ENCODE measurements around the gene GPR107.
A peak's percentile ranks its signal among the peaks of the same experiment; 100 is the strongest.

Gene GPR107

DNA sequence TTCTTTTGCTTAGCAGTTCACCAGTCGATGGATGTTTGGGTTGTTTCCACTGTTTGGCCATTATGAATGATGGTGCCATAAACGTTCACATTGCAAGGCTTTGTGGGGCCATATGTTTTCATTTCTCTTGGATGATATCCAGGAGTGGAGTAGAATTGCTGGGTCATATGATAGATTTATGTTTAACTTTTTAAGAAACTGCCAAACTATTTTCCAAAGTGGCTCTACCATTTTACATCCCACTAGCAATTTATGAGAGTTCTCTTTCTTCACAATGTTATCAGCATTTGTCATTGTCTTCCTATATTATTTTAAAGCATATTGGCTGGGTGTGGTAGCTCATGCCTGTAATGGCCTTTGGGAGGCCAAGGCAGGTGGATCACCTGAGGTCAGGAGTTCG lies 5.2 kb downstream of the GPR107 start:
- DNase-seq, result no peak

DNA sequence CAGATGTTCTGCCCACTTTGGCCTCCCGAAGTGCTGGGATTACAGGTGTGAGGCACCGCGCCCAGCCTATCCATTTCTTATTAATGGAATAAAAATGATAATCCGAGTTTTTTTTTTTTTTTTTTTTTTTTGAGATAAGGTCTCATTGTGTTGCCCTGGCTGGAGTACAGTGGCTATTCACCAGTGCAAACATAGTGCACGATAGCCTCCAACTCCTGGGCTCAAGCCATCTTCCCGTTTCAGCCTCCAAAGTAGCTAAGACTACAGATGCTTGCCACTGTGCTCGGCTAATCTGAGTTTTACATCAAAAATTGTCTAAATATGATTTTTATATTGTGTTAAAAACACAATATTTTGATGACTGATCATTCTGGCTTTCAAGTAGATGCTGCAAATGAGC lies 6.6 kb downstream of the GPR107 start:
- no peak for DNase-seq

DNA sequence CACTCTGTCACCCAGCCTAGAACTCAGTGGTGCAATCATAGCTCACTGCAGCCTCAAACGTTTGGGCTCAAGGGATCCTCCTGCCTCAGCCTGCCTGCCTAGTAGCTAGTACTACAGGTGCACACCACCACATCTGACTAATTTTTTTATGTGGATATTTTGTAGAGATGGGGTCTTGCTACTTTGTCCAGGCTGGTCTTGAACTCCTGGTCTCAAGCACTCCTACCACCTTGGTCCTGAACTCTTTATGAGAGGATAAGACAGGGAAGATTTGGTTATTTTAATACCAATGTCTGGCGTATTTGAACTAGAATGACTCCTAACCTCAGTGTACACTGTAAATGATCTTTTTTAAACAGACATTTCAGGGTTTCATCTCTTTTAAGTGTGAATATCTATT lies 9.0 kb downstream of the GPR107 start:
- DNase-seq, result no peak

DNA sequence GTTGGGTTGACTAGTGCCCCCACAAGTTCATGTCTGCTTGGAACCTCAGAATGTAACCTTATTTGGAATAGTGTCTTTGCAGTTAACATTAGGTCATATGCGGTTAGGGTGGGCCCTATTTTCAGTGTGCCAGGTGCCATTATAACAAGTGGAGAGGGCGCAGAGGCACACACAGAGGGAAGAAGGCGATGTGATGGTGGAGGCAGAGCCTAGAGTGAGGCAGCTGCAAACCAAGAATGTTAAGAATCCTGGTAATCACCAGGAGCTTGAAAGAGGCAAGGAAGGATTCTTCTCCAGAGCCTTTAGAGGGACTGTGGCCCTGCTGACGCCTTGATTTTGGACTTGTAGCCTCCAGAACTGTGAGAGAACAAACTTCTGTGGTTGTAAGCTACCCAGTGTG lies 10.9 kb downstream of the GPR107 start:
- no peak for DNase-seq

DNA sequence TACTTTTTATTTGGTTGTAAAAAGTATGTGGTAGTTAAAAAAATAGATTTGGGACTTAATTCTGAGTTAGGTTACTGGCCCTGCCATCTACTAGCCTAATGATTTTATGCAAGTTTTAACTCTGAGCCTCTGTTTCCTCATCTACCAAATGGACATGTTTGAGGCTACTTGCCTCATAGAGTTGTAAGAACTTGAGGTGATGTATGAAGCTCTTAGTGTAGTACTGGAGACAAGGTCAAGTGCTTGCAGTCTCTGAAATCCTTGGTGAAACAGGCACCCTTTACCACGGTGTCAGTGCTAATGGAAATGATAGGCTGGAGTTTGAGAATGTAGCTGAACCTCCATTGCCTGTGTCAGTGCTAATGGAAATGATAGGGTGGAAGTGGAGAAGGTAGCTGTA lies 15.3 kb downstream of the GPR107 start:
- no peak for DNase-seq

DNA sequence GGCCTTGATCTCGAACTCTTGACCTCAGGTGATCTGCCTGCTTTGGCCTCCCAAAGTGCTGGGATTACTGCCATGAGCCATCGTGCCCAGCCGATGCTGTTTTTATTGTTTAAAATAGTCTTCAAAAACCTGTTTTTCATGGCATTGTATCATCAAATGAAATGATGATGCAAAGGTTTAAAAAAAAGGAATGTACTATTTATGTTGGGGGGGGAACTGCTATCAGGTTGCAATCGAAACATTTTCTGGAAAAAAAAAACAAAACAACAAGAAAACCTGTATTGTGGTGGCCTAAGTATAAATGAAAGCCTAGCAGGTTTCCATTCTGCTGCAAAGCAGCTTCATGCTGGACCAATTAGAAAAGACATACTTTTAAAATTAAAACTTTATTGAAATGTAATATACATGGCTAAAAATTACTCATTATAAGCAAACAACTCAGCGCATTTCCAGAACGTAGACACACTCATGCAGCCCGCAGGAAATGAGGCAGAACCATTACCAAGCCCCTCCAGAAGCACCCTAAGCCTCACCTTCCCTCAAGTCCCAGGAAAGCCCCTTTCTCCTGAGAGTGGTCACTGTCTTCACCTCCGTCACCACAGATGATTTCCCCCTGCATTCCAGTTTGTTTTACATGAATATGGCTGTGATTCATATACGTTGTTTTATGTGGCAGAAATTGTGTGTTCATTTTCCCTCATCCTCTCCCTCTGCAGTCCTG lies 19.0 kb downstream of the GPR107 start:
- DNase-seq, result no peak

DNA sequence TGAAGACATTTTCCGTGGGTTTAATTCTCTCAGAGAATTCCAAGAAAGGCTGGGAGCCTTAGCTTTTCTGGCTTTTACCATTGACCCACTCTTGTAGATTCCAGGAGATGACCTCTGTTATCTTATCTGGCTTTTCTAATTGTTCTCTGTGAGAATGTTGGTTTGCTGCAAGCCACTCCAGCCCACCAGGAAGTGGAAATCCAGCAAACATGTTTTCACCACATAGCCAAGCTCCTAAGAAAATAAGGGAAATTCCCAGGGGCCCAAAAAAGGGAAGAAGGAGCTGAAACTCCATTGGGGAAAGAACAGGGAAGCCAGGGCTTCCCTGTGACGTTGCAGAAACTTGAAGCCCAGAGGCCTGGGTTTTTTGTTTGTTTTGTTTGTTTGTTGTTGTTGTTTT lies 19.7 kb downstream of the GPR107 start:
- DNase-seq, result no peak

DNA sequence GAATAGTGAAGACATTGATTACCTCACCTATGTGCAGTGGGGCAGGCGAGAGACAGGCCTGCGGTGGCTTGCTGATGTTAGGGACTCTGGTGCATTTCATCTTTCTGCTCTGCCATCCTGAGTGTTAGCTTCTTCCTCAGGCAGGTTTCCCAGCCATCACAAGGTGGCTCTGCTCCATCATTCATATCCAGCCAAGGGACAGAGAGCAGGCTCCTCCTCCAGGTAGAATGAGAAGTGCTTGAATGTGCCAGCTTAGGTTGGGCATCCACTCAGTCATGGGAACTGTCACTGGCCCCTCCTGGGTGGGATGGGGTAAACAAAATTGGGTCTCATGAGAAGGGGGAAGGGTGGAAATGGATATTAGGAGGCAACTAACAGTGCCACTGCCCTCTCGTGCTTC lies 24.8 kb downstream of the GPR107 start:
- no peak for DNase-seq

DNA sequence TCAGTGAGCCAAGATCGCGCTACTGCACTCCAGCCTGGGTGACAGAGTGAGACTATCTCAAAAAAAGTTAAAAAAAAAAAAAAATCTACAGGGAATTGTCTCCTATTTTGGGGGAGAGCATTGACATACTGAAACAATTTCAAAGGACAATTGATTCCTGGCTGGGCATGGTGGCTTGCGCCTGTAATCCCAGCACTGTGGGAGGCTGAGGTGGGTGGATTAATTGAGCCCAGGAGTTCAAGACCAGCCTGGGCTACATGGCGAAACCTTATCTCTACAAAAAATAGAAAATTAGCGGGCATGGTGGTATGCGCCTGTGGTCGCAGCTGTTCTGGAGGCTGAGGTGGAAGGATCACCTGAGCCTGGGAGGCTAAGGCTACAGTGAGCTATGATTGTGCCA lies 30.6 kb downstream of the GPR107 start:
- DNase-seq, result no peak

DNA sequence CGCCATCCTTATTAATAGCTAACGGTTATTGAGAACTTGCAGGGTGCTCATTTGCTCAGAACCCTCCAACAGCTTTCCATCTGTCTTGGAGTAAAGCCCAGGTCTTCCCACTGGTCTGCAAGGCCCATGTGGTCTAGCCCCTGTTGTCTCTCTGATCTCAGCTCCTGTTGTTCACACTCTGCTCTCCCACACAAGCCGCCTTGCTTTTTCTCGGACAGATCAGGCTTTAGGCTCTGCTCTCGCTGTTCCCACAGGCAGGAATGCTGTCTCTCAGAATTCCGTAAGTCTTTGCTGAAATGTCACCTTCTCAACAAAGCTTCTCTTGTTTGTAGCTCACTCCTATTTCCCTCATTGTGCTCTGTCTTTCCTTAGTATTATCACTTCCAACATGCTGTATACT lies 34.3 kb downstream of the GPR107 start:
- DNase-seq, result no peak

DNA sequence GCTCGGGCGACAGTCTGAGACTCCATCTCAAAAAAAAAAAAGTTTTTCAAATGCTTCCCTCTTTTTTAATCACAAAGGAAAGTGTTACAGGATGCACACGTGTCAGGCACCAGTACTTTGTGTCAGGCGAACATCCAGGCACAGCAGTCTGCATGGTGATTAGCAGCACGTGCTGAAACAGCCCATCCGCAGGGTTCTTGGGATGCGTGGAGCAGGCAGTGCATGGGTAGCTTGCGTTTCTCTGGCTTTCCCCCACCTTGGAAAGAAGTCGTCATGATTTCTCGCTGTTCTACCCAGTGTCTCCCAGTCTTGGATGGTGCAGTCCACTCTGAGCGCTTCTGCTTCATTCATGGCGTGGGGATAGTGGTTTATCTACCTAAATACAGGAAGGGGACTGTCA lies 35.4 kb downstream of the GPR107 start:
- no peak for DNase-seq

DNA sequence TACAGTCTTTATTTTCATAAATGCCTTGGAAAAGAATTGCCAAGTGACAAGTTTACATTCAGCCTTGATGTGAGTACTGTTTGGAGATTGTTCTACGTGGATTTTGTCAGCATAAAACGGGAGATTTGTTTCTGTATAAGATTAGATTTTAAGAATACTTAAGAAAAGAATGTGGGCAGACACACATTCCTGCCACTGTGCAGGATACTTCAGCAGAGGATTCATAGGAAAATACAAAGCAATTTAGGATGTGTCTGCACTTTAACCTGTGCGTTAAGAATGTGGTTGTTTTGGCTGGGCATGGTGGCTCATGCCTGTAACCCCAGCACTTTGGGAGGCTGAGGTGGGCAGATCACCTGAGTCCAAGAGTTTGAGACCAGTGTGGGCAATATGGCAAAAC lies 37.2 kb downstream of the GPR107 start:
- no peak for DNase-seq

DNA sequence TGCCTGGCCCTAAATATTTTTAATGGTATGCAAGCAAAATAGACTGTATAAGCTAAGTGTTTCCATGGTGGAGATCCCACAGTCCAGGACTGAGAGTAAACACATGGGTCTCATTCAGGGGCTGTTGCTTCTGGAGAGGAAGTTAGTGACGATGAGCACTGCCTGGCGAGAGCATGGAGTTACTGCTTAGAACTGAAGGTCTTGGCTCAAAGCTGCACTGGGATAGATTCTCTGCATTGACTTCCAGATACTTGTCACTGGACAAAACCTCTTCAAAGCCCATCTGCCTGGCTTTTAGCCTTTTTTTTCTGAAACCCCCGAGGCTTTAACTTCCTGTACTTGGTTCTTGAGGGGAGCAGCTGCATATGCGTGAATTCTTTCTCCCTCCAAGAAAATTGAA lies 39.2 kb downstream of the GPR107 start:
- DNase-seq, result no peak

DNA sequence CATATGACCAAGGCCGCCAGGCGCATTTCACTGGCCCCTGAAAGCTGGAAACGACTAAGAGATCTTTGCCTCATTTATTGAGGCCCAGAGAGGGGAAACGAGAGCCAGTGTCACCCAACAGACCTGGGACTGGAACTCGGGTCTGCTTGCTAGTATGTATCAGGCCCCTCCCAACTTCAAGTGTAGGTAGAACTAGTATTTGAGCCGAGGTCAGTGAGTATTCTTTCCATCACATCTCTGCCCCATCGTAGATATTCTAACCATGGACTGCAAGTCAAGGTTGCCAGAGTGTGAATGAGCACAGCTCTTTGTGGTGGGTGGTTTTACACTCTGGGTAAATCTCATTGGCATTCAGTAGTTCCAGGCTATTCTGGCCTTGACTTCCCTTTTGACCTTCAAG lies 42.2 kb downstream of the GPR107 start:
- DNase-seq, result no peak

DNA sequence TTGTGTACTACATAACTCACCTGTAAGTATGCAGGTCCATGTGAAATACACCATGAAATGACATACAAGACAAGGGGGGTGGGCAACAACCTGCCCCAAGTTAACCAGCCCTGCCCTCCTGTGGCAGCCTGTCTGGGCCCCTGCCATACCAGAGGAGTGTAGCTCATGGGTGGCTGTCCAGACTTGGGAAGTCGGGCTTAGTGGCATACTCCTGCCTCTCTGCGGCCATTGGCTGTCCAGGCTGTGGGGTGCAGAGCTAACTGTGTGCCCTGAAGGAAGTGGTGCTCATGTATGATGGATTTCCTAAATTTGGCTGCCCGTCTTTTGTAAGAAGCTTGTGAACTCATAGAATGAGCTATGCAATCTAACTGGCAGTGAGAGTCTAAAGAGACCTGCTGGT lies 47.0 kb downstream of the GPR107 start:
- DNase-seq, result no peak

DNA sequence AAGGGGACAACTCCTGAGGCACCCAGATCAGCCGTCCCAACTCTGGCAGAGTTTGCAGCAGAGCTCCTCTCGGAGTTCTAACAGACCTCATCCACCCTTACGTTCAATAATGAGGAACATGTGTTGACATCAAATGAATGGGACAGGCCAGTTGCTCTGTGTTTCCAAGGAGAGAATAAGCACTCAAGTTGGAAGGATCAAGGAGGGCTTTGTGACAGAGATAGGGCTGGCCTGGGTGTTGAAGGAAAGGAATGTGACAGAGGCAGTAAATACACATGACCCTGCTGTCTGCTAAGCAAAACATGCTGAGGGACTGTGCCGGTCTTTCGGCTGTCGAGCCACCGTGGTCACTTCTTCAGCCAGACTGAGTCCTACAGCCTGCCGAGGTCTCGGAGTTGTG lies 48.2 kb downstream of the GPR107 start:
- no peak for DNase-seq

DNA sequence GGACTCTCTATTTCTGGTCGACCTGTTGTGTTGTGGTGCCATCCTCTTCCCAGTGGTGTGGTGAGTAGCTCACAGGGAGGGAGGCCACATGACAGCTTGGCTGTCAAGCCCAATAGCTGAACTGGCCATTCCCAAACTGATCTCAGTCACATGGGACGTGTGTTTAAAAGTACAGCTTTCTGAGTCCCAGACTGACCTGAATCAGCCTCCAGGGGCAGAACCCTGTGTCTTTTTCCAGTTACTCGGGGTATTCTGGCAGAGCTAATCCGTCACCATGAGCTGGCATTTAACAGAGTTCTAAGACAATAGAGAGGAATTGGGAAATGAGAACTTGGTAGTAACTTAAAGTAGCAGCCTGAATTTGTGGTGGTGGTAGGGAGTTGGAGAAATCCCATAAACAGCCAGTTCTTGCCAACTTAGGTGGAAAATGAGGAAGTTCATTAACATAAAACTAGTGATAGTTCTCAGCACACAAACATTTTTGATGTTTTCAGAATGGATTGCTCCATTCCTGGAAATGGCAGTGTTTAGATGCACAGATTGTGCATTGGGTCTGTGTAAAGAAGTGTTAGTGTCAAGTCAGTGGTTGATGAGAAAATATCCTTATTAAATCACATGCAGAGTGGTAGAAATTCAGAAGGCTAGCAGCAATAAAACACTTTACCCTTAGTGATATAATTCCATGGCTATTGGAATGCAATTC lies 50.9 kb downstream of the GPR107 start:
- no peak for DNase-seq

DNA sequence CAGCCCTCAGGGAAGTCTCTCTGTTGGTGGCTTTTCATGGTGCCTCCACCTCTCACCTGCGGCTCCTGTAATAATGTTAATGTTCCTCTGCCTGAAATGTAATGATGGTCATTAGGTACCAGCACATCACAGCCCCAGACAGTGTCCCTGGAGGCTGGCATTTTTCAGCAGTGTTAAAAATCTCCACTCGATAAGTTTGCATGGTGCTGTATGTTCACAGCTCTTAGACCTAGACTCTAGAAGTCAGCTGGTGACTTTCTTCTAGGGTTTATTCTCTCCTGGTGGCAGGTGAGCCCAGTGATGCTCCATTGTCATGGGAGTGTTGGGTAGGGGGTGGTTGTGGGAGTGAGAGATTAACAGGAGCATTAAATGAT lies 53.1 kb downstream of the GPR107 start:
- DNase-seq, result no peak

DNA sequence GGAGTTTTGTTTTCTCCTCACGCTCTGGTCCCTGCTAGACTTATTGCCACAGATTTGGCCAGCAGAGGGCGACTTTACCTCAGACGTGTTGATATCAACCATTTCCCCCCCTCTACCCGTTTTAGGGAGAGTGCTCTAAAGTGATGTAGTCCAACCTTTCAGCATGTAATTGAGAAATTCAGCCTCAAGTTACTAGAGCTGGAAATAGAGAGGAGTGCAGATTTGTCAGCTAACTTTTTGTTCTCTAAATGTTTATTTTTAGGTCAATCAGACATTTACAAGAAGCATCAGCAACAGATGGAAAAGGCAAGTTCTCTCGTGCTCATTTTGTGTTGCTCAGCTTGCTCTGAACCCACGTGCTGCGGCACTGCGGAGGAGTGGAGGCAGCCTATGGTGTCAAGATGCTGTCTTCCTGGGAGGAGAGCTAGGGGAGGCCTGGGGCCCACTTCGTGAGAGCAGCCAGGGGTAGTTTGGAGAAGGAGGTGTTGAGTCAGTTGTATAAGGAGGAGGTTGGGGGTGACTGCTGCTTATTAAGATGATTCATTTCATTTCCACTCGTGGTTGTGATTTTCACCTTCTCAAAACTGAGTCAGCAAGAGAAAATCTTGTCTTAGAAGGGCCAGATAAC lies 53.6 kb downstream of the GPR107 start:
- DNase-seq, result peak; percentile 19

DNA sequence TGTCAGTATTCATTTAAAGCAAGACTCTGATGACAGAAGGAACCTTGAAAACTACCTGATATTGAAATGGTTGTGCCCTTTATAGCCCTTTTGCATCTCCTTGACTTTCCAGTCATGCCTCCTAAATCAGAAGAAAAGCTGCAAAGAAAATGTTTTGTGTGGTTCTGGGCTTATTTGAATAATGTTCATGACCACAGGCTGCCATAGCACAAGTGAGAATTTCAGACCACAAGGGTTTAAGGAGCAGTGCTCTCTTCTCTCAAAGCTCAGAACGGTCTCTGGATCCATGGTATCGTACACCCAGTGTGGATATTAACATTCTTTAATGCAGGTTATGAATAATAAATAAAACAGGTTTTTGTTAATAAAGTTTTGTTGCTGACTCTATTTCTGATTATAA lies 54.2 kb downstream of the GPR107 start:
- DNase-seq, result no peak

DNA sequence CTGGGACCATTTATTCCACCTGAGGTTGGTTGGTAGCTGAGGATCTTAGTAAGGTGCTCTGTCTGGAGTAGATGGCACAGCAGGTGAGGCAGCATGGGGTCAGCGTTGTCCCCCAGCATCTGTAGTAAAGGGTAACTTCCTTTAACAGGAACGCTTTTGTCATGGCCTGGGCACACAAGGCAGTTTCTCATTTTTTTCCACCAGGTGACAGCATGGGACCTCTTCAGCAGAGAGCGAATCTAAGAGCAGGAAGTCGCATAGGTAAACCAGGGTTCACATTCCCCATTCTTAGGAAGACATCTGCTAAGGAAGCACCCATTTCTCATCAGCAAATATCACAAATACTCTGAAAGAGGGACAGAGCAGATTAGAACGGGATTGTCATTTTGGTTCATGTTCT lies 56.5 kb downstream of the GPR107 start:
- no peak for DNase-seq

DNA sequence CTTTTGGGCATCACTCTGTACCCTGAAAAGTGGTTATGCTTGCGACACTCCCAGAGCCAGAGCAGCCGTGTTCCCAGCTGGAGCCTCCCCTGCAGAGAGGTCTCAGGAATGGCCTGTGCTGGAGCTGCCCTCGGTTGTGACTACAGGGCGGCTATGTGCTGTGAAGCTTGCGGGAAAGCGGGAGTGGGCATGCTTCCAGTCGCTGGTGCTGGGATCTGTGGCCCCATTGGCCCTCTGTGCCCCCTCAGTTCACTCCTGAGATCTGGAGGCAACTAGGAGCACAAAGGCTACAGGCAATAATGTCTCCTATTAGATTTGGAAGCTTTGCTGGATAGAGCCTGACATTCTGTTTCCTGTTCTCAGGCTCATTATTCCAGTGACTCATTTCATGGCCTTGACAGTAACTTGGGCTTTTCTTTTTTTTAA lies 56.9 kb downstream of the GPR107 start:
- no peak for DNase-seq

DNA sequence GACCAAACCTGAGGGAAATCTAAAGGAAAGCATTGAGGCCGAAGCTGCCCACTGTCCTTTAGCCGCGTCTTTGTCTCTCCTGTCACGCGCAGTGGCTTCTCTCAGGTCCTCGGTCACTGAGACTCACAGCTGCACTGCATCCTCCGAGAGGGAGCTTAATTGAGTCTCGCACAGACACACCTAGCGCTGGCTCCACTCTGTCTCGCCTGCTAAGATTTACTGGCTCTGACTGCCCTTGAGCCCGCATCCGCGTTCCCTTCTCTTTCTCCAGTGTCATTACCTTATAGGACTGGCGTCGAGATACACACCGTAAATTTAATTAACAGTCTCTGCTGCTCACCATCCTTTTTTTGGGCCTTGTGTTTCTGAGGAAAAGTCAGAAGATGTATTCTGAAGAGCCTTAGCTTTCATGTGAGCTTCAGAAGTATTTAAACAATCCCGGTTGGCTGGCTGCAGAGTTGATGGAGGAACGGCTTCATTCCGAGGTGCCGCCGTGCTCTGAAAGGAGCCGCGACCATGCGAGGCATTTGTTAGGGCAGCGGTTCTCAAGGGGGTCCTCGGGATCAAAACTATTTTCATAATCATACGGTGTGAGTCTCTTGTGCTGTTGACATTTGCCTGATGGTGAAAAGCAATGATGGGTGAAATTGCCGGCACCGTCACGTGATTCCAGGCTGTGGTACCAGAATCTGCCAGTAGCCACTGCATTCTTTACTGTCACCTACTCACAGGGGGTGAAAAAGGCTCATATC lies 58.3 kb downstream of the GPR107 start:
- DNase-seq, result no peak

Measured in NCI-H2081 treated with DMSO at 0.1 percent for 48 hours (cell line).